HG03175 (cell line): ENCODE data around the gene GINS1.
A peak's percentile ranks its signal among the peaks of the same experiment; 100 is the strongest.
"Not testable (repeated sequence)": the region's sequence is repeated elsewhere in the genome, so short reads cannot be mapped to it uniquely, and the experiment has no call there.

ENCODE experiments used
- ATAC-seq: cut with Tn5 transposase; IDR thresholded peaks from one replicate; pipeline ENCODE4 v1.9.1; 2021; ENCODE audit warnings: mild to moderate bottlenecking, moderate library complexity; ENCODE audit not compliant: unreplicated experiment

Gene GINS1

DNA sequence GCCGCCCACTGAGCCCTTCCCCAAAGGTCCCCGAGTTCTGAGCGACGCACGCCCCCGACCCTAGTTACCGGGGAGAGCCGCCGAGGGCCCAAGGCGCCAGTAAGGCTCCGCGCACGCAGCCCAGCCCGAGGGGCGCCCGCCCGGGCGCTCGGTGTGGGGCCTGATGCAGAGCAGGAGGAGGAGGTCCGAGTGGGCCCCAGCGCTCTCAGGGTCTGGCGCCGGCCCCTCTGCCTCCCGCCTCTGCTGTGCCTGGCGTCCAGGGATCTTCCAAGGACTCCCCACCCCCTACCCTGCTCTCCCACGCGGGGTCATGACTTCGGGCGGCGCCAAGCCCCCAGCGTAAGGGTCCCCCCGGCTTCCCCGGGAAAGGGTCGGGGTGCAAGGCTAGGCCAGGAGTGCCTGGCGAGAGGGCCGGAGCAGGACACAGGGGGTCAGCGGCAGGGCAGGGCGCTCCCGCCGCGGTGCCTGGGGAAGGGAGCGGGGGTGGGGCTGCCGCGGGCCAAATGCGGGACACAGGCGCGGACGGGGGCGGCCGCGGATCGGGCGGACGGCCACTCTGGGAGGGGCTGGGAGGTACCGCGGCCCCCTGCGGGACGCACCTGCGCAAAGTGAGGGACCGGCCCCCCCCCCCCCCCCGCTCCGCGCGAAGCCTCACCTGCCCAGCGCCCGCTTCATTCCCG, 17.5 kb upstream of the GINS1 start:
- peak; percentile 29 for ATAC-seq

DNA sequence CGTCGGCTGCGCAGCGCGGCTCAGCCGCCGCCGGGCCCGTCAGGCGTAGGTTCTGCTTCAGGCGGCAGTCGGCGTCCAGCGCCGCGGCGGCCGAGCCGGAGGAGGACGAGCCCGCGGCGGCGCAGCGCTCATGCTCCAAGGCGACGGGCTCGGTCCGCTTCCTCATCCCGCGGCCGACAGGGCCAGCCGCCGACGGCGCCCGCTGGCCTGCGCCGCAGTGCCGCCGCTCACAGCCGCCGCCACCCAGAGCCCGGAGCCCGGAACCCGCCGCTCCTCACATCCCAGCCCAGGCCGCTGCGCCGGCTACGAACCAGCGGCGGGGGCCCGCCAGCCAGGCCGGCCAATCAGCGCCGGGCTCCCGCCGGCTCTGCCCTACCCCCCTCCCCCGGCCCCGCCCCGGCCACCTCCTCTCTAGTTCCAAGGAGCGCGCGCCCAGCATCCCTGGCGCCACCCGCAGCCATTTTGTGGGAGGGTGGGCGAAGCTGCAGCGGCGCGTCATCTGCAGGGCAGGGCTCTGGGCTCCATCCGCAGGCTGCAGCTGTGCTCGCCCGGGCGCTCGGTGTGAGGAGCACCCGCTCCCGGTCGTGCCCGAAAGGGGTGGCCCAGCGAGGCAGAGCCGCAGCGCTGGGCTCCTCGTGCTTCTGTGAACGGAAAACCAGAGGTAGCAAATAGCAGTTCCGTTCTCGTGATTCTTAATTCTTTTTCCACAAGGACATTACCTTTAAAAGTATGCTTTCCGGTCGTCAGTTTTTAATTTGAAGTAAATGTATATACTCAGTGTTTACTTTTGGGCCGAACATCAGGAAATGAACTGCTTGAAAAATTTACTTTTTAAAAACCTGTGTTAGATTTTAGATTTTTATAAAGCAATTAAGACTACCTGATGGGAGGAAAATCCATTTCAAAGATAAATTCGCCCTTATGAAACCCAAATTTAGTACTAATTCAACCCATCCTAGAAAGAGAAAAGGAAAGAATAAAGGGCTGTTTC, 16.6 kb upstream of the GINS1 start, which contains the start of gene ABHD12:
Gene ABHD12 (minus strand): TSS at position 298 of the 991 bp plus-strand sequence. CDS start 132 bp downstream, at position 166.
- peak; percentile 90 for ATAC-seq

DNA sequence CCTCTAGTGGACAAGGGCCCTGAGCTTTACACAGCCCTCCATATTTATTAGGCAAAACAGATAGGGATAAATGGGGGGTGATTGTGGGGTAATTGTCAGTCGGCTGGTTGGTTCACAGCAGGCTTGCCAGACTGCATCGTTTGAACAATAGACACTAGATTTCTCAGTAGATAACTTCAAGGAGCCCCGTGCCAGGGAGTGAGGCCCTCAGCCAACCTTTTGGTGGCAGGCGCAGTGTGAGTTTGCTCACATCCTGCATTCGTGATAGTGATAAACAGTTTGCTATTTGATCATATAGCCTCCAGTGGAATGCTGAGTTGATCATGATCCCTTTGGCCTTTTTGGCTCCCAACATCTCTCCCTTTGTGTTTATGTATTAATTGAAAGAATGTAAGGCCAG, 13.2 kb upstream of the GINS1 start:
- ATAC-seq, result no peak

GRCh38 chr20:25394996-25395395, 12.5 kb upstream of the GINS1 start:
- ATAC-seq, result no peak

DNA sequence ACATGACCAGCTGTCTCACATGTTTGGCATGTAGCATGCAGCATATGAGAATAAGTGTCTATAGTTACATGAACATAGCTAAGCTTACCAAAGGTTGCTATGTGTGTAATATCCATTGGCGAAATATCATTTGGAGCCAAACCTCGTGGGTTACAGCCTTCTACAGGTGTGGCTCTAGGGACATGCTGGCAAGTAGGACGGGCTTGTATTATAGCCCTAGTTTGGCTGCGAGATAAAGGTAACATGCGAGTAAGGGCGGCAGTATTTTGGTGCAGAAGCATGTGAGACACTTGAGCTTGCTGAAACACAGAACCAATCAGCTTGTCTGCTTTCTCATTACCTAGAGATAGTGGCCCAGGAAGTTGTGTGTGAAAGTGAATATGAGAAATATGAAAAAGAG, 10.4 kb upstream of the GINS1 start:
- ATAC-seq, result no peak

GRCh38 chr20:25397821-25398220, 9.7 kb upstream of the GINS1 start:
- ATAC-seq, result no peak

DNA sequence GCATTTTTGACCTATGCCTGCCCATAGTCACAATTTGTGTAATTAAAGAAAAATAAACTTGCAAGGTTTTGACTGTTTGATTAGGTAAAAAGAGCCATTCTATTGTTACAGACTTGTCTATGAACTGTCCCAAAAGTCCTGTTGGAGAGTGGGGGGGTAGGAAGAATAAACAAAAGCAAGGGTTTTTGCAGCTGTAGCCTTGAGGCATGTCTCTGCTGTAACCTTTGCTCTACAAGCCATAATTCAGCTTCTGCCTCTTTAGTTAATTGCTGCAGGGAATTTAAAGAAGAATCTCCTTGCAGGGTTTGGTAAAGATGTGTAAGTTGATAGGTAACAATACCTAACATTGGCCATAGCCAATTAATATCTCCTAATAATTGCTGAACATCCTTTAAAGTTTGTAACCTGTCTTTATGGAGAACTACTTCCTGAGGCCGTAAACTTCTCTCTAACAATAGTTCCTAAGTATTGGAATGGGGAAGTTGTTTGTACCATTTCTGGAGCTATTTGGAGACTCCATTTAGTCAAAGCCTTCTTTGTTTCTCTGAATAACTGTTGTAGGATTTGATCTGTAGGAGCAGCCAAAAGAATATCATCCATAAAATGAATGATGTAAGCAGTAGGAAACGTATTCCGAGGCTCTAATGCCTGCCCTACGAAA, 9.0 kb upstream of the GINS1 start:
- no peak for ATAC-seq

DNA sequence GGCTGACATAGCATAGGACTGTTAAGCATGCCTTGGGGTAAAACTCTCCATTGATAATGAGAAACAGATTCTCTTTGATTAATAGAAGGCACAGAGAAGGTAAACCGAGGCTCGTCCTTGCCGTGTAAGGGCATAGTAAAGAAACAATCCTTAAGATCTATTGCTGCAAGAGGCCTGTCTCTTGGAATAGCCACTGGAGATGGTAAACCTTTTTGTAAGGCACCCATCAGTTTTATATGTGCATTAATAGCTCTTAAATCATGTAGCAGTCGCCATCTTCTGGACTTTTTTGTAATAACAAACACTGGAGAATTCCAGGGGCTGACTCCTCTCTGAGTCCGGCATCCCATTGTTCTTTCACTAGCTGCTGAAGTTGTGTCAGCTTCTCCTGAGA, 8.4 kb upstream of the GINS1 start:
- ATAC-seq, result no peak

- not testable (repeated sequence) for ATAC-seq
Measured at GRCh38 chr20:25400291-25400732, 7.2 kb upstream of the GINS1 start.

- ATAC-seq, result no peak
Measured at GRCh38 chr20:25402583-25402982, 4.9 kb upstream of the GINS1 start.

- ATAC-seq, result no peak
Measured at GRCh38 chr20:25408170-25408547, 686 bp downstream of the GINS1 start.

GRCh38 chr20:25408890-25409289, 1.4 kb downstream of the GINS1 start:
- ATAC-seq, result no peak

- ATAC-seq, result no peak
Measured at GRCh38 chr20:25418776-25419175, 11.3 kb downstream of the GINS1 start.

GRCh38 chr20:25421102-25421501, 13.6 kb downstream of the GINS1 start:
- ATAC-seq, result no peak

DNA sequence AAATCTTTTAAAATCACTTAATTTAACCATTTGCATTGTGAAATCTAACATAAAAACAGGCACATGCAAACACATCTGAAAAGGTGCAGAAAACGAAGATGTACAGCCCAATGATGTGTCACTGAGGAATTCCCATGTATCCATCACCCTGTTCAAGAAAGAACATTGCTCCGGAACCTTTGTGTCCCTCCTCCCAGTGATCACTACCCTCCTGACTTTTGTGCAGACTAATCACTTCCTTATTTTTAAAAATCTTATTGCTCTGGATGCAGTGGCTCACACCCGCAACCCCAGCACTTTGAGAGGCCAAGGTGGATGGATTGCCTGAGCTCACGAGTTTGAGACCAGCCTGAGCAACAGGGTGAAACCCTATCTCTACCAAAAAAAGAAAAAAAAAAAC, 14.6 kb downstream of the GINS1 start:
- no peak for ATAC-seq

- no peak for ATAC-seq
Measured at GRCh38 chr20:25424536-25424935, 17.1 kb downstream of the GINS1 start.

DNA sequence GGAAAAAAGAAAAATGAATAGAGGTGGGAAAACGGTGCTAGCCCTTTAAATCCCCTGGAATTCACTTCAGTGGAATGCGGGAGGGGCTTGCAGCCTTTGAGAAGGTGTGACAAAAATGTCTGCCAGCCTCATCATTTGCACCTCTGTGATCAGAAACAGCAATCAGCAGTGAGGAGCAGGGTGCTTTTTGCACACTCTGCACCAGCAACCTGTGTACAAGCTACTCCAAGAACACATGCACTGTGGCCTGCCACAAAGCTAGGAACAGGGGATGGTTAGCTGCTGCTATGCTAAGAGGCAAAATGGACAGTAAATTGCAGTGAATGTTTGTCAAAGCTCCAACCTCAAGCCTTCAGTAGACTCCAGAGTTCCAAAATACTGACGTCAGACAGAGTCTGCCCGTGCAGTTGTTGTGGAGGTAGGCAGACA, 29.7 kb downstream of the GINS1 start:
- ATAC-seq, result no peak

DNA sequence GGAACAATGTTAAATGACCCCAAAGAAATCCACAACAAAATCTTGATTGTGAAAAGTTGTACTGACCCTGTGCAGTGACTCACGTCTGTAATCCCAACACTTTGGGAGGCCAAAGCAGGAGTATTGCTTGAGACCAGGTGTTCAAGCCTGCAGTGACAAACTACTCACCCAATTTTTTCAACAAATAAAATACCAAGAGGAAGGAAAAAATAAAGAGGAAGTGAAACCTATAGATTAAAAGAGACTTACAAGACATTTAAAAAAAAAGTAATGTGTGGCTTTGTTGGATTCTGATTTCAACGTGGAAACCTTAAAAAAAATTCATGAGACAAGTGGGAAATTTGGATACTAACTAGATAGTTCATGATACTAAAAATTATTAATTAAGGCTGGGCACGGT, 31.9 kb downstream of the GINS1 start:
- ATAC-seq, result peak; percentile 68

DNA sequence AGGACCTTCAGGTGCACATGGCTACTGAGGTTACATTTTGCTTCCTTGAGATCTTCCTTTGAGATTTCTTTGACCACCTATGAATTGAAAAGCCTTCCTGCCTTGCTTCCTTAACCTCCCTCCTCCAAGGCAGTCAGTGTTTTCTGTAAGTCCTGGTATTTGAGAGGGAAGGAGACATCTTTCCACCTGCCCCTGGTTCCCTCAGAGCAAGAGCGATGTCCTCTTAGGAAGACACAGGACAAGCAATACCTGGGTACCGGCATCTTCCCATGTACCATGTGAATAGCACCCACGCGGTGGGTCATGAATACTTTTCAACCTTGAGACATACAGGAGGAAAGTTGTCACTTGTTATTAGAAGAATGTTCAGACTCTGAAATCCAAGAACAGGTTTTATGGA, 37.1 kb downstream of the GINS1 start:
- ATAC-seq, result no peak

- no peak for ATAC-seq
Measured at GRCh38 chr20:25447671-25448070, 40.2 kb downstream of the GINS1 start.

- no peak for ATAC-seq
Measured at GRCh38 chr20:25452333-25452732, 44.9 kb downstream of the GINS1 start.
